ENCODE data around the gene CYP39A1.

CYP39A1 gene

GRCh38 chr6:46635462-46635861, 17.2 kb downstream of the CYP39A1 start:
- no peak for TF ChIP-seq GATA3 (IDR thresholded peaks at IDR 0.05; ENCODE audit: low read depth, low read length)
- TF ChIP-seq GATA2 (IDR thresholded peaks at IDR 0.05; ENCODE audit: low read depth, low read length) = no peak

DNA sequence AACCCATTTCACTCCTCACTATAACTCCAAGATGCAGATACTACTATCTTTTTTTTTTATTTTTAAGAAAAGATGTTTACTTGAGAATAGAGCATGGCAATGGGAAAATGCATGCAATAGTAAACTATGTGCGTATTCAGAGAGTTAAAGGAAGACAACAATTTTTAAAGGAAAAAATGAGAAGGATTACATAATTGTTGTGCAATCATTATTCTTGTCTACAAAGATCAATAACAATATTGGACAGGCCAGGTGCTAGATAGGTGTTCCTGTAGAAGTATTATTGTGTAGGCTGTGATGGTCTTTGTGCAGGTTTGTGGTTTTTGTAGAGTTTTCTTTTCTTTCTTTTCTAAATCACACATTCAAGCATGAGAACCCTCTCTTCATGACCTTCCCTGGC, 20.6 kb downstream of the CYP39A1 start:
- no peak for TF ChIP-seq GATA3 (IDR thresholded peaks at IDR 0.05; ENCODE audit: low read depth, low read length)
- no peak for TF ChIP-seq GATA2 (IDR thresholded peaks at IDR 0.05; ENCODE audit: low read depth, low read length)

DNA sequence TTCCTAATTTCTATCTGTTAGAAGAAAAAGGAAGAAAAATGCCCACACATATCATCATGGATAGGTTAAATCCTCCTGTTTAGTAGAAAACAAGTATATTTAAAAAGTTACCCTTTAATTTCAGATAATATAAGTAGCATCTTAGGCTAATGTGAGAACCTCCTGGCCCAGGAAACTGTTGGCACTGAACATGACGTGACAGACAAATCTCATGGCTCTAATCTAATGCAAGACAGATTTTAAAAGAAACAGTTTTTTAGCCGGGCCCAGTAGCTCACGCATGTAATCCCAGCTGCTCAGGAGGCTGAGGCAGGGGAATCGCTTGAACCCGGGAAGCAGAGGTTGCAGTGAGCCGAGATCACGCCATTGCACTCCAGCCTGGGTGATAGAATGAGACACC, 22.9 kb downstream of the CYP39A1 start:
- TF ChIP-seq GATA2 (IDR thresholded peaks at IDR 0.05; ENCODE audit: low read depth, low read length) = no peak
- TF ChIP-seq GATA3 (IDR thresholded peaks at IDR 0.05; ENCODE audit: low read depth, low read length) = no peak

DNA sequence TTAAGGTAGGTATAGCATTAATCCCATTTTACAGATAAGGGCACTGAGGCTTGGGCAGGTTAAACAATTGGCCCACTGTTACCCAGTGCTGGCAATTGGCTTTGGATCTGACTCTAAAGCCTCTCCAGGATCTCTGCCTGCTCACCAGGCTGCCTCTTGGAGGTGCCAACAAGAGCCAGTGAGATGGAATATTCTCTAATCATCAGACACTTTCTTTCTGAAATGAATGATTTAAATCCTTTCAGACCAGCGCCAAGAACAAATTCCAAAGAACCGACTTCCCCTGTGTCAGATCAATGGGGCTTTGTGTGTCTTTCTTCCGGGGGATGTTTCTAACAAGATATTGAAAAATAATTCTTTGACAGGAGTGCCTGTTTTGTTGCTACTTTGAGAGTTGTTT, 23.6 kb downstream of the CYP39A1 start:
- no peak for TF ChIP-seq GATA3 (IDR thresholded peaks at IDR 0.05; ENCODE audit: low read depth, low read length)

GRCh38 chr6:46628498-46628897, 24.1 kb downstream of the CYP39A1 start:
- no peak for TF ChIP-seq GATA3 (IDR thresholded peaks at IDR 0.05; ENCODE audit: low read depth, low read length)
- TF ChIP-seq GATA2 (IDR thresholded peaks at IDR 0.05; ENCODE audit: low read depth, low read length) = no peak

DNA sequence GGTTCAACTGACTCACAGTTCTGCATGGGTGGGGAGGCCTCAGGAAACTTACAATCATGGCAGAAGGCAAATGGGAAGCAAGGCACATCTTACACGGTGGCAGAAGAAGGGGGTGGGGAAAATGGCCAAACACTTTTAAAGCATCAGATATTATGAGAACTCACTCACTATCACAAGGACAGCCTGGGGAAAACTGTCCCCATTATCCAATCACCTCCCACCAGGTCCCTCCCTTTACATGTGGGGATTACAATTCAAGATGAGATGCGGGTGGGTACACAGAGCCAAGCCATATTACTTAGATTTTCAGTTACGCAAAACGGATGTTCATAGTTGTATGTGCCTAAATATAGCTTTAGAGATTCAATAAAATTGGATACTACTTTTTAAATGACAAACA, 25.6 kb downstream of the CYP39A1 start:
- TF ChIP-seq GATA3 (IDR thresholded peaks at IDR 0.05; ENCODE audit: low read depth, low read length) (no peak), GATA2 (IDR thresholded peaks at IDR 0.05; ENCODE audit: low read depth, low read length) (no peak)

DNA sequence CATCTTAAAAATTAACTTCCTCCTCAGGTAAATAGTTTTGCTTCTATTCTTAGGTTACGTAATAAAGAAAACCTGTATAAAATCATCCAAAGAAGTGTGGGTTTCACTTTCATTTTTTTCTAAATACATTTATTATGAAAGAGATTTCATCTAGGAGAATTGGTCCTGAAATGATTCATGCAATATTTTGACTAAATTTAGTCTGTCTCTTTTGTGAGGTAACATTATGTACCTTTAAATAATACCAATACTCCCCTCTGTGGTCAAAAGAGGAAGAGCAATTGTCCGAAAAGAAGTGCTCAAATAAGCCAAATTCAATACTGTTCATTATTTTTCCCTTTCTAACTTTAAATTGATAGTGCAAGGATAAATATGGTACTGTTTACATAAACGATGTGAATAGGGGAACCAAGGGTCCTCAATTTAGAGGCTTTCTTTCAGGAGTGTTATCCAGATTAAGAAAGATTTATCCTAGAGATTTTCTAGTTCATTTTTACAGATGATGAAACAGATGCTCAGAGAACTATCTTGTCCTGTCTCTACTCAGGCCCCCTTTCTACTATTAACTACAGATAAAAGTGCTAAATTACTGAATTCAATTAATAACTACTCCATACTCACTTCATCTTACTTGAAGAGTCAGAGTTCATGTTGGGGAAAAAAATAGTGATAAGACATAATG, 26.2 kb downstream of the CYP39A1 start:
- no peak for TF ChIP-seq GATA3 (IDR thresholded peaks at IDR 0.05; ENCODE audit: low read depth, low read length)

GRCh38 chr6:46618726-46619125, 33.9 kb downstream of the CYP39A1 start:
- no peak for TF ChIP-seq GATA3 (IDR thresholded peaks at IDR 0.05; ENCODE audit: low read depth, low read length)
- no peak for TF ChIP-seq GATA2 (IDR thresholded peaks at IDR 0.05; ENCODE audit: low read depth, low read length)

GRCh38 chr6:46612645-46613044, 40.0 kb downstream of the CYP39A1 start:
- TF ChIP-seq GATA3 (IDR thresholded peaks at IDR 0.05; ENCODE audit: low read depth, low read length) (no peak), GATA2 (IDR thresholded peaks at IDR 0.05; ENCODE audit: low read depth, low read length) (no peak)

- TF ChIP-seq GATA2 (IDR thresholded peaks at IDR 0.05; ENCODE audit: low read depth, low read length) = no peak
- no peak for TF ChIP-seq GATA3 (IDR thresholded peaks at IDR 0.05; ENCODE audit: low read depth, low read length)
Measured at GRCh38 chr6:46610862-46611553, 41.6 kb downstream of the CYP39A1 start.

- no peak for TF ChIP-seq GATA2 (IDR thresholded peaks at IDR 0.05; ENCODE audit: low read depth, low read length)
- no peak for TF ChIP-seq GATA3 (IDR thresholded peaks at IDR 0.05; ENCODE audit: low read depth, low read length)
Measured at GRCh38 chr6:46606338-46606737, 46.3 kb downstream of the CYP39A1 start.

GRCh38 chr6:46605091-46605797, 47.4 kb downstream of the CYP39A1 start:
- TF ChIP-seq GATA2 (IDR thresholded peaks at IDR 0.05; ENCODE audit: low read depth, low read length) (no peak), GATA3 (IDR thresholded peaks at IDR 0.05; ENCODE audit: low read depth, low read length) (no peak)

DNA sequence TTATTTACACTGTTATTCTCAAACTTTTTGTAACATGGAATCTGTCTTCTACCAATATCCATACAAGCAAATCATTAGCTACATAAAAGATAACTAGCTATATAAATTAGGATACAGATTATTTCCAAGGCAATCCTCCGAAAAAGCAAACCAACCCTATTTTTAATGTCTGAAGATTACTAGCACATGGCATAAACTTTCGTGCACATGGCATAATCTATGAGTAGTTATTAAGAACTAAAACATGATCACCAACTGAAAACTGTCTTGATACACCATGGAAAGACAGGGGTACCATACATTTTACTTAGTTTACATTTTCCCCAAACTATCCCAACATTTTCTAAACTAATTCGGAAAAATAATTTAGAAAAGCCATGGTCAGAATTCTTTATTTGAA, 54.4 kb downstream of the CYP39A1 start:
- TF ChIP-seq GATA3 (IDR thresholded peaks at IDR 0.05; ENCODE audit: low read depth, low read length) (no peak), GATA2 (IDR thresholded peaks at IDR 0.05; ENCODE audit: low read depth, low read length) (no peak)

GRCh38 chr6:46592740-46593139, 59.9 kb downstream of the CYP39A1 start:
- TF ChIP-seq GATA2 (IDR thresholded peaks at IDR 0.05; ENCODE audit: low read depth, low read length) = no peak
- no peak for TF ChIP-seq GATA3 (IDR thresholded peaks at IDR 0.05; ENCODE audit: low read depth, low read length)

- TF ChIP-seq GATA2 (IDR thresholded peaks at IDR 0.05; ENCODE audit: low read depth, low read length) (no peak), GATA3 (IDR thresholded peaks at IDR 0.05; ENCODE audit: low read depth, low read length) (no peak)
Measured at GRCh38 chr6:46592046-46592445, 60.6 kb downstream of the CYP39A1 start.

All from SH-SY5Y (cell line).